Measurements from ENCODE around the gene UBAC2. TPM values are rescaled to one million over a fixed set of nuclear protein-coding genes. Genes with fewer than 3 reads are reported as not detected.
A peak's percentile ranks its signal among the peaks of the same experiment; 100 is the strongest.

Gene UBAC2
- total RNA-seq, 2 experiments from 2014 or later: 43.4 to 44.9 TPM

- Mint-ChIP-seq H3K9me3 (no peaks in the 10 kb centered on the region), H3K27ac (no peak overlapping the region), H3K27me3 (ENCODE audit: low read depth) (no peaks in the 10 kb centered on the region), H3K36me3 (ENCODE audit: low read depth) (peaks cover 39% of the 10 kb centered on the region), H3K4me3 (no peak overlapping the region), H3K4me1 (ENCODE audit: low read depth) (peaks cover 59% of the 10 kb centered on the region)
- CTCF ChIA-PET: interaction anchor here (0.6 to 2.8 kb wide), 7 partner anchors 13 to 81 kb away, joined by 3 to 10 read pairs (median 4); no protein-coding TSS in a partner anchor
- no peak for DNase-seq
- intact Hi-C loops (cut with micrococcal nuclease): no loop called here
These were observed 146.8 kb downstream of the UBAC2 start for GRCh38 chr13:99347335-99347878.

GRCh38 chr13:99347911-99348451, 147.3 kb downstream of the UBAC2 start:
- peaks cover 64% of the 10 kb centered on the region for H3K4me1 Mint-ChIP-seq (ENCODE audit: low read depth)
- H3K9me3 Mint-ChIP-seq: no peaks in the 10 kb centered on the region
- H3K27ac Mint-ChIP-seq: peak overlapping the region; percentile 6
- H3K27me3 Mint-ChIP-seq (ENCODE audit: low read depth): no peaks in the 10 kb centered on the region
- DNase-seq: peak; percentile 56
- no peak overlapping the region for H3K4me3 Mint-ChIP-seq
- H3K36me3 Mint-ChIP-seq (ENCODE audit: low read depth): peaks cover 38% of the 10 kb centered on the region
- intact Hi-C loops (cut with micrococcal nuclease): no loop called here
- CTCF ChIA-PET: interaction anchor here (0.6 to 2.8 kb wide), 9 partner anchors 13 to 163 kb away, joined by 3 to 10 read pairs (median 4); no protein-coding TSS in a partner anchor

GRCh38 chr13:99350191-99350590, 149.5 kb downstream of the UBAC2 start:
- intact Hi-C loops (cut with micrococcal nuclease): no loop called here
- H3K27me3 Mint-ChIP-seq (ENCODE audit: low read depth): no peaks in the 10 kb centered on the region
- DNase-seq: no peak
- CTCF ChIA-PET: interaction anchor here (2.8 kb wide), 1 partner anchor 80 kb away, joined by 10 read pairs; no protein-coding TSS in a partner anchor
- H3K36me3 Mint-ChIP-seq (ENCODE audit: low read depth): peaks cover 39% of the 10 kb centered on the region
- no peak overlapping the region for H3K4me3 Mint-ChIP-seq
- H3K27ac Mint-ChIP-seq: no peak overlapping the region
- H3K4me1 Mint-ChIP-seq (ENCODE audit: low read depth): peaks cover 78% of the 10 kb centered on the region
- H3K9me3 Mint-ChIP-seq: no peaks in the 10 kb centered on the region

- H3K36me3 Mint-ChIP-seq (ENCODE audit: low read depth): peaks cover 38% of the 10 kb centered on the region
- no peak overlapping the region for H3K4me3 Mint-ChIP-seq
These were observed 151.1 kb downstream of the UBAC2 start for GRCh38 chr13:99351772-99352171.

GRCh38 chr13:99352351-99353245, 151.9 kb downstream of the UBAC2 start:
- Mint-ChIP-seq H3K27ac (peak overlapping the region; percentile 68), H3K27me3 (ENCODE audit: low read depth) (no peaks in the 10 kb centered on the region), H3K4me1 (ENCODE audit: low read depth) (peaks cover 84% of the 10 kb centered on the region), H3K36me3 (ENCODE audit: low read depth) (peaks cover 36% of the 10 kb centered on the region), H3K4me3 (peak overlapping the region; percentile 54), H3K9me3 (no peaks in the 10 kb centered on the region)
- intact Hi-C loops (cut with micrococcal nuclease): loop anchor here (2.0 kb wide), 1 partner anchor 16 kb away; no protein-coding TSS in a partner anchor
- CTCF ChIA-PET: interaction anchor here (0.6 to 4.3 kb wide), 23 partner anchors 9 to 176 kb away, joined by 3 to 19 read pairs (median 3); no protein-coding TSS in a partner anchor
- peak; percentile 64 for DNase-seq

More at GRCh38 chr13:99351772-99352171, 151.1 kb downstream of the UBAC2 start:
- intact Hi-C loops (cut with micrococcal nuclease): loop anchor here (1.0 to 2.0 kb wide), 5 partner anchors 11 to 82 kb away; no protein-coding TSS in a partner anchor
- CTCF ChIA-PET: interaction anchor here (0.6 to 4.3 kb wide), 19 partner anchors 10 to 175 kb away, joined by 3 to 19 read pairs (median 3); no protein-coding TSS in a partner anchor
- H3K27me3 Mint-ChIP-seq (ENCODE audit: low read depth): no peaks in the 10 kb centered on the region
- H3K27ac Mint-ChIP-seq: peak overlapping the region; percentile 68
- peak; percentile 73 for DNase-seq
- H3K4me1 Mint-ChIP-seq (ENCODE audit: low read depth): peaks cover 84% of the 10 kb centered on the region
- H3K9me3 Mint-ChIP-seq: no peaks in the 10 kb centered on the region

GRCh38 chr13:99353246-99353600, 152.6 kb downstream of the UBAC2 start:
- intact Hi-C loops (cut with micrococcal nuclease): loop anchor here (2.0 kb wide), 1 partner anchor 16 kb away; no protein-coding TSS in a partner anchor

GRCh38 chr13:99353836-99354235, 153.2 kb downstream of the UBAC2 start:
- intact Hi-C loops (cut with micrococcal nuclease): loop anchor here (2.0 kb wide), 1 partner anchor 17 kb away; no protein-coding TSS in a partner anchor
- H3K27ac Mint-ChIP-seq: no peak overlapping the region
- no peak for DNase-seq
- CTCF ChIA-PET: interaction anchor here (0.6 to 4.3 kb wide), 9 partner anchors 12 to 216 kb away, joined by 3 to 20 read pairs (median 10); no protein-coding TSS in a partner anchor
- H3K9me3 Mint-ChIP-seq: no peaks in the 10 kb centered on the region
- H3K27me3 Mint-ChIP-seq (ENCODE audit: low read depth): no peaks in the 10 kb centered on the region
- H3K36me3 Mint-ChIP-seq (ENCODE audit: low read depth): peaks cover 36% of the 10 kb centered on the region
- H3K4me3 Mint-ChIP-seq: peak overlapping the region; percentile 7
- H3K4me1 Mint-ChIP-seq (ENCODE audit: low read depth): peaks cover 83% of the 10 kb centered on the region

More at GRCh38 chr13:99353246-99353600, 152.6 kb downstream of the UBAC2 start:
- CTCF ChIA-PET: interaction anchor here (0.6 to 4.3 kb wide), 15 partner anchors 9 to 87 kb away, joined by 3 to 19 read pairs (median 3); no protein-coding TSS in a partner anchor
- H3K9me3 Mint-ChIP-seq: no peaks in the 10 kb centered on the region
- H3K4me1 Mint-ChIP-seq (ENCODE audit: low read depth): peaks cover 84% of the 10 kb centered on the region
- no peaks in the 10 kb centered on the region for H3K27me3 Mint-ChIP-seq (ENCODE audit: low read depth)
- H3K36me3 Mint-ChIP-seq (ENCODE audit: low read depth): peaks cover 37% of the 10 kb centered on the region
- peak overlapping the region; percentile 10 for H3K27ac Mint-ChIP-seq
- DNase-seq: no peak
- H3K4me3 Mint-ChIP-seq: no peak overlapping the region

- peak overlapping the region; percentile 62 for H3K27ac Mint-ChIP-seq
- H3K36me3 Mint-ChIP-seq (ENCODE audit: low read depth): peaks cover 33% of the 10 kb centered on the region
- H3K27me3 Mint-ChIP-seq (ENCODE audit: low read depth): no peaks in the 10 kb centered on the region
- peak; percentile 48 for DNase-seq
- CTCF ChIA-PET: interaction anchor here (0.6 to 4.3 kb wide), 6 partner anchors 12 to 215 kb away, joined by 3 to 20 read pairs (median 12); no protein-coding TSS in a partner anchor
- no peak overlapping the region for H3K4me3 Mint-ChIP-seq
- H3K9me3 Mint-ChIP-seq: no peaks in the 10 kb centered on the region
- H3K4me1 Mint-ChIP-seq (ENCODE audit: low read depth): peaks cover 87% of the 10 kb centered on the region
- intact Hi-C loops (cut with micrococcal nuclease): no loop called here
These were observed 153.8 kb downstream of the UBAC2 start for GRCh38 chr13:99354371-99354951.

- CTCF ChIA-PET: interaction anchor here (1.0 to 4.3 kb wide), 6 partner anchors 11 to 85 kb away, joined by 3 to 20 read pairs (median 8); no protein-coding TSS in a partner anchor
- DNase-seq: peak; percentile 38
- no peak overlapping the region for H3K4me3 Mint-ChIP-seq
- peaks cover 36% of the 10 kb centered on the region for H3K36me3 Mint-ChIP-seq (ENCODE audit: low read depth)
- no peaks in the 10 kb centered on the region for H3K9me3 Mint-ChIP-seq
- H3K4me1 Mint-ChIP-seq (ENCODE audit: low read depth): peaks cover 95% of the 10 kb centered on the region
- H3K27ac Mint-ChIP-seq: peak overlapping the region; percentile 93
- intact Hi-C loops (cut with micrococcal nuclease): loop anchor here (2.0 to 5.0 kb wide), 8 partner anchors 41 to 783 kb away; partner anchors contain the start of gene UBAC2
- no peaks in the 10 kb centered on the region for H3K27me3 Mint-ChIP-seq (ENCODE audit: low read depth)
These were observed 154.8 kb downstream of the UBAC2 start for GRCh38 chr13:99355267-99356011.

- peak overlapping the region; percentile 93 for H3K27ac Mint-ChIP-seq
- H3K9me3 Mint-ChIP-seq: no peaks in the 10 kb centered on the region
- no peaks in the 10 kb centered on the region for H3K27me3 Mint-ChIP-seq (ENCODE audit: low read depth)
- CTCF ChIA-PET: interaction anchor here (1.0 to 4.2 kb wide), 5 partner anchors 10 to 86 kb away, joined by 3 to 20 read pairs (median 6); no protein-coding TSS in a partner anchor
- H3K4me3 Mint-ChIP-seq: peak overlapping the region; percentile 58
- peaks cover 95% of the 10 kb centered on the region for H3K4me1 Mint-ChIP-seq (ENCODE audit: low read depth)
- no peak for DNase-seq
- intact Hi-C loops (cut with micrococcal nuclease): loop anchor here (2.0 to 5.0 kb wide), 8 partner anchors 41 to 784 kb away; partner anchors contain the start of gene UBAC2
- peaks cover 36% of the 10 kb centered on the region for H3K36me3 Mint-ChIP-seq (ENCODE audit: low read depth)
These were observed 155.3 kb downstream of the UBAC2 start for GRCh38 chr13:99356012-99356261.
